Measurements from ENCODE around the gene NUBP2. TPM values are rescaled to one million over a fixed set of nuclear protein-coding genes. Genes with fewer than 3 reads are reported as not detected.

NUBP2 gene
- total RNA-seq, 1 experiment from 2014 or later = 95.1 TPM

DNA sequence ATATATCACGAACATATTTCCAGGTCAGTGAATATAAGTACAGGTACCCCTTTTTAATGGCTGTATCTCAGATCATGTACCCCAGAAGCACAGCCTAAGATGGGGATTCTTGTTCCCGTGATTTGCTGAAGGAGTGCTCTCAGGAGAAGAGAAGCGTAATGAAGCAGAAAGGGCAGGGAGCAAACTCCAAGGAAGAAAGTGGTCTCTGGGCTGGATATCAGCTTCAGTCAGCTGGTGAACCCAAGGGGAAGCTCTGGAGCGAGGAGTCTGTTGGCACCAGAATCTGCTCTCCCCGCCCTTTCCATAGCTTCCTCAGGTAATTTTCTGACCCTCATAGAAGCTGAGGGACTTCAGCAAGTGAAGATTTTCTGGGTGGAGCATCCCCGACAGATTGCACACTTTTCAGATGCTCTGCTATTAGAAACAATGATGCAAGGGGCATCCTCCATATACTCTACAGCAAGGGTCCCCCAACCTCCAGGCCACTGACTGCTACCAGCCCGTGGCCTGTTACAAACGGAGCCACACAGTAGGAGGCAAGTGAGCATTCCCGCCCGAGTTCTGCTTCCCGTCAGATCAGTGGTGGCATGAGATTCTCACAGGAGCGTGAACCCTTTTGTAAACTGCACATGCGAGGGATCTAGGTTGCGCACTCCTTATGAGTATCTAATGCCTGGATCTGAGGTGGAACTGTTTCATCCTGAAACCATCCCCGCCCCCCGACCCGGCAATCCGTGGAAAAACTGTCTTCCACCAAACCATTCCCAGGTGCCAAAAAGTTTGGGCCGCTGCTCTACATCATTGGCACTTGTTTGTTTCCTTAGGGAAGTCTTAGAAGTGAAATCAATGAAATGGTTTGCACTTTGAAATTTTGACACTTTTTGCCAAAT is 48.7 kb downstream of the NUBP2 start:
- no peak for ATAC-seq
- H3K27ac ChIP-seq (ENCODE audit: low read length) = no peak overlapping the region
- no TSS peak for BruUV-seq (replicated peaks)
- no peaks in the 10 kb centered on the region for H3F3A ChIP-seq (ENCODE audit: low read length, unreplicated experiment)
- H3K4me1 ChIP-seq (ENCODE audit: insufficient read depth, low read length) = peaks cover 9% of the 10 kb centered on the region
- H3K4me2 ChIP-seq (ENCODE audit: low read length) = no peak overlapping the region
- no peak for DNase-seq
- no peaks in the 10 kb centered on the region for H3K36me3 ChIP-seq (ENCODE audit: low read depth, low read length)
- H3K9ac ChIP-seq (ENCODE audit: low read length) = no peak overlapping the region
- no peaks in the 10 kb centered on the region for H3K9me3 ChIP-seq (ENCODE audit: low read length)
- H4K20me1 ChIP-seq (ENCODE audit: low read length) = peaks cover 15% of the 10 kb centered on the region; the same call in 1 of the 2 replicates
- CTCF ChIA-PET = interaction anchor here (0.7 kb wide), 1 partner anchor 140 kb away, joined by 3 read pairs; the partner anchor contains the start of gene TBL3
- no peaks in the 10 kb centered on the region for H3K27me3 ChIP-seq (ENCODE audit: low read length)
- POLR2A ChIA-PET (ENCODE audit: unreplicated experiment) = no interaction called here
- H2AFZ ChIP-seq (ENCODE audit: low read length) = no peak overlapping the region
- H3K79me2 ChIP-seq (ENCODE audit: low read length) = peaks cover 40% of the 10 kb centered on the region
- no peak for TF ChIP-seq EZH2 (IDR thresholded peaks at IDR 0.05; ENCODE audit: low read length, unreplicated experiment)
- no peak for TF ChIP-seq EZH2phosphoT487 (IDR thresholded peaks at IDR 0.05; ENCODE audit: borderline replicate concordance, low read length)
- TF ChIP-seq, protein P1, sequence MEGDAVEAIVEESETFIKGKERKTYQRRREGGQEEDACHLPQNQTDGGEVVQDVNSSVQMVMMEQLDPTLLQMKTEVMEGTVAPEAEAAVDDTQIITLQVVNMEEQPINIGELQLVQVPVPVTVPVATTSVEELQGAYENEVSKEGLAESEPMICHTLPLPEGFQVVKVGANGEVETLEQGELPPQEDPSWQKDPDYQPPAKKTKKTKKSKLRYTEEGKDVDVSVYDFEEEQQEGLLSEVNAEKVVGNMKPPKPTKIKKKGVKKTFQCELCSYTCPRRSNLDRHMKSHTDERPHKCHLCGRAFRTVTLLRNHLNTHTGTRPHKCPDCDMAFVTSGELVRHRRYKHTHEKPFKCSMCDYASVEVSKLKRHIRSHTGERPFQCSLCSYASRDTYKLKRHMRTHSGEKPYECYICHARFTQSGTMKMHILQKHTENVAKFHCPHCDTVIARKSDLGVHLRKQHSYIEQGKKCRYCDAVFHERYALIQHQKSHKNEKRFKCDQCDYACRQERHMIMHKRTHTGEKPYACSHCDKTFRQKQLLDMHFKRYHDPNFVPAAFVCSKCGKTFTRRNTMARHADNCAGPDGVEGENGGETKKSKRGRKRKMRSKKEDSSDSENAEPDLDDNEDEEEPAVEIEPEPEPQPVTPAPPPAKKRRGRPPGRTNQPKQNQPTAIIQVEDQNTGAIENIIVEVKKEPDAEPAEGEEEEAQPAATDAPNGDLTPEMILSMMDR (conservative IDR thresholded peaks at IDR 0.05; ENCODE audit: low read depth, low read length) = no peak
- no peaks in the 10 kb centered on the region for H3K9me2 ChIP-seq (replicated peaks; ENCODE audit: low read length)
- no peak overlapping the region for H3K4me3 ChIP-seq (ENCODE audit: low read length)
- intact Hi-C loops (cut with micrococcal nuclease) = no loop called here

DNA sequence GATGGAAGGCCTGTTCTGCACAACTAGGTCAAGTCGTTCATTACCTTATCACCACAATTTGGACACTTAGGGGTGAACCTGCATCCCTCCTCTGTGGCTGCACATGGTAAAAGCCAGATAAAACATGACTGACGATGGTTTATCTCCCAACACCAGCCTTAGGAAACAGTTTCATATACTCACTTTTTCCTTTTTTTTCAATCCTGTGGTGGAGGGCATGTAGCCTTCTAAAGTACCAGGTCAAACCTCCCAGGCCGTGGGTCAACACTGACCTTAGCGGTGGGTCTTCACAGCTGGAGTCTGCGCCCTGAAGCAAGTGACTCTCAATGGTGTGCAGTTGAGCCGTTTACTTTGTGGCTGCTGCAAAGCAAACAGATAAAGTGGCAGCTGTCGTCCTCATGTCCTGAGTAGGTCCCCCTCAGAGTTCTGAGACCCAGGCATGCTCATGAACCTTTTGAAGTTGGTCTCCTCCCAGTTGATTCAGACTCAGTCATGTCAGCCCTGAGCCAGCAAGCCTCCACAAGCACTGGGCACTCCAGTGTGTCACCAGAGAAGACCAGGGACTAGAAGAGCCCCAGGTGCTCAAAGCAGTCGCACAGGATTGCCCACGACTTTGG is 50.2 kb downstream of the NUBP2 start:
- Histone ChIP-seq H3K27ac (ENCODE audit: low read length) (no peak overlapping the region), H2AFZ (ENCODE audit: low read length) (no peak overlapping the region), H3K79me2 (ENCODE audit: low read length) (peaks cover 31% of the 10 kb centered on the region), H3K9ac (ENCODE audit: low read length) (no peak overlapping the region), H4K20me1 (ENCODE audit: low read length) (peaks cover 15% of the 10 kb centered on the region; the same call in 1 of the 2 replicates), H3K9me2 (replicated peaks; ENCODE audit: low read length) (no peaks in the 10 kb centered on the region), H3K9me3 (ENCODE audit: low read length) (no peaks in the 10 kb centered on the region), H3K4me3 (ENCODE audit: low read length) (no peak overlapping the region), H3F3A (ENCODE audit: low read length, unreplicated experiment) (no peaks in the 10 kb centered on the region), H3K4me1 (ENCODE audit: insufficient read depth, low read length) (peaks cover 9% of the 10 kb centered on the region), H3K4me2 (ENCODE audit: low read length) (no peak overlapping the region), H3K36me3 (ENCODE audit: low read depth, low read length) (no peaks in the 10 kb centered on the region), H3K27me3 (ENCODE audit: low read length) (no peaks in the 10 kb centered on the region)
- TF ChIP-seq, protein P1 (conservative IDR thresholded peaks at IDR 0.05; ENCODE audit: low read depth, low read length) = no peak
- TF ChIP-seq EZH2phosphoT487 (IDR thresholded peaks at IDR 0.05; ENCODE audit: borderline replicate concordance, low read length) = no peak
- no peak for DNase-seq
- no TSS peak for BruUV-seq (replicated peaks)
- intact Hi-C loops (cut with micrococcal nuclease) = no loop called here
- ChIA-PET CTCF (no interaction called here), POLR2A (ENCODE audit: unreplicated experiment) (no interaction called here)
- ATAC-seq = no peak

DNA sequence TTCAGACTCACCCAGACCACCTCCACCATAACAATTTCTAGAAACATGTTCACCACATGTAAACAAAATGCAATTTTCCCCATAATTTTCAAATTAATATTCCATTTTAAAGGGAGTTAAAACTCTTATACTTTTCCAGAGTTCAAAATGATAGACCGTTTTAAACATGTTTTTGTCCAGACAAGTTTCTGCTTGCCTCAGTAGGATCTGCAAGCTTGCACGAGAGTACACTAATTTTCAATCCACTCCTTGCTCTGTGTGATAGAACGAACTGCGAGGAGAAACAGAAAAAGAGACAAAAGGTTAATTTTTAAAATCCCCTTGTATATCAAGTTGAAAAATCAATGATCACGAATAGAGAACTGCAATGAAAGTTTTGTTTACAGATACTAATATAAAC is 51.3 kb downstream of the NUBP2 start:
- no TSS peak for BruUV-seq (replicated peaks)
- H3F3A ChIP-seq (ENCODE audit: low read length, unreplicated experiment) = no peaks in the 10 kb centered on the region
- POLR2A ChIA-PET (ENCODE audit: unreplicated experiment) = no interaction called here
- H3K27me3 ChIP-seq (ENCODE audit: low read length) = no peaks in the 10 kb centered on the region
- H3K4me2 ChIP-seq (ENCODE audit: low read length) = no peak overlapping the region
- H3K27ac ChIP-seq (ENCODE audit: low read length) = no peak overlapping the region
- H3K9ac ChIP-seq (ENCODE audit: low read length) = no peak overlapping the region
- H3K4me3 ChIP-seq (ENCODE audit: low read length) = no peak overlapping the region
- H2AFZ ChIP-seq (ENCODE audit: low read length) = no peak overlapping the region
- H3K79me2 ChIP-seq (ENCODE audit: low read length) = peaks cover 20% of the 10 kb centered on the region
- H3K4me1 ChIP-seq (ENCODE audit: insufficient read depth, low read length) = peaks cover 6% of the 10 kb centered on the region
- TF ChIP-seq, protein P1 (conservative IDR thresholded peaks at IDR 0.05; ENCODE audit: low read depth, low read length) = no peak
- no peak for TF ChIP-seq EZH2 (IDR thresholded peaks at IDR 0.05; ENCODE audit: low read length, unreplicated experiment)
- TF ChIP-seq EZH2phosphoT487 (IDR thresholded peaks at IDR 0.05; ENCODE audit: borderline replicate concordance, low read length) = no peak
- peaks cover 7% of the 10 kb centered on the region; the same call in 1 of the 2 replicates for H4K20me1 ChIP-seq (ENCODE audit: low read length)
- no peaks in the 10 kb centered on the region for H3K36me3 ChIP-seq (ENCODE audit: low read depth, low read length)
- intact Hi-C loops (cut with micrococcal nuclease) = no loop called here
- CTCF ChIA-PET = no interaction called here
- DNase-seq (no peak), ATAC-seq (no peak)
- H3K9me2 ChIP-seq (replicated peaks; ENCODE audit: low read length) = no peaks in the 10 kb centered on the region
- H3K9me3 ChIP-seq (ENCODE audit: low read length) = no peaks in the 10 kb centered on the region

Measured in PC-3 (cell line).